Measurements from ENCODE around the gene TSHZ1. TPM values are rescaled to one million over a fixed set of nuclear protein-coding genes. Genes with fewer than 3 reads are reported as not detected.

TSHZ1 gene
- total RNA-seq, 1 donor: 13.4 TPM

- no peak for TF ChIP-seq CTCF (IDR thresholded peaks at IDR 0.05; ENCODE audit: insufficient read depth, low read depth, low read length)
- H3K4me3 ChIP-seq (ENCODE audit: low read depth, low read length): no peak overlapping the region
These were observed 55.3 kb downstream of the TSHZ1 start for GRCh38 chr18:75265872-75266271.

GRCh38 chr18:75267643-75268363, 57.2 kb downstream of the TSHZ1 start:
- no peak overlapping the region for H3K4me3 ChIP-seq (ENCODE audit: low read depth, low read length)
- TF ChIP-seq CTCF (IDR thresholded peaks at IDR 0.05; ENCODE audit: insufficient read depth, low read depth, low read length): no peak
- DNase-seq (ENCODE audit: low read depth): no peak

More at GRCh38 chr18:75265872-75266271, 55.3 kb downstream of the TSHZ1 start:
- no peak for DNase-seq (ENCODE audit: low read depth)

- no peak overlapping the region for H3K4me3 ChIP-seq (ENCODE audit: low read depth, low read length)
- no peak for DNase-seq (ENCODE audit: low read depth)
- no peak for TF ChIP-seq CTCF (IDR thresholded peaks at IDR 0.05; ENCODE audit: insufficient read depth, low read depth, low read length)
These were observed 57.7 kb downstream of the TSHZ1 start for GRCh38 chr18:75268364-75268646.

- TF ChIP-seq CTCF (IDR thresholded peaks at IDR 0.05; ENCODE audit: insufficient read depth, low read depth, low read length): no peak
- DNase-seq (ENCODE audit: low read depth): no peak
- no peak overlapping the region for H3K4me3 ChIP-seq (ENCODE audit: low read depth, low read length)
These were observed 58.6 kb downstream of the TSHZ1 start for GRCh38 chr18:75269124-75269680.

- DNase-seq (ENCODE audit: low read depth): no peak
- no peak for TF ChIP-seq CTCF (IDR thresholded peaks at IDR 0.05; ENCODE audit: insufficient read depth, low read depth, low read length)
- H3K4me3 ChIP-seq (ENCODE audit: low read depth, low read length): no peak overlapping the region
These were observed 59.1 kb downstream of the TSHZ1 start for GRCh38 chr18:75269696-75270095.

GRCh38 chr18:75271952-75272351, 61.4 kb downstream of the TSHZ1 start:
- no peak overlapping the region for H3K4me3 ChIP-seq (ENCODE audit: low read depth, low read length)
- DNase-seq (ENCODE audit: low read depth): no peak
- no peak for TF ChIP-seq CTCF (IDR thresholded peaks at IDR 0.05; ENCODE audit: insufficient read depth, low read depth, low read length)

- H3K4me3 ChIP-seq (ENCODE audit: low read depth, low read length): no peak overlapping the region
- no peak for DNase-seq (ENCODE audit: low read depth)
- TF ChIP-seq CTCF (IDR thresholded peaks at IDR 0.05; ENCODE audit: insufficient read depth, low read depth, low read length): no peak
These were observed 63.2 kb downstream of the TSHZ1 start for GRCh38 chr18:75273817-75274216.

Data from fibroblast of villous mesenchyme (primary cell).